NCI-H69 (cell line): Measurements from ENCODE around the gene PRR13.
"Not testable (repeated sequence)": the region's sequence is repeated elsewhere in the genome, so short reads cannot be mapped to it uniquely, and the experiment has no call there.

Experiments
- DNase-seq: peaks from one replicate; lab custom pipeline; 2025; lab: John Stamatoyannopoulos, UW

The PRR13 gene

GRCh38 chr12:53468282-53468681 is 26.7 kb downstream of the PRR13 start:
- DNase-seq, result no peak

- DNase-seq, result no peak
Measured at GRCh38 chr12:53472056-53472582, 30.6 kb downstream of the PRR13 start.

GRCh38 chr12:53474077-53474476 is 32.5 kb downstream of the PRR13 start:
- no peak for DNase-seq

GRCh38 chr12:53474819-53475218 is 33.3 kb downstream of the PRR13 start:
- DNase-seq, result no peak

GRCh38 chr12:53476769-53477209 is 35.3 kb downstream of the PRR13 start:
- peak; percentile 54 for DNase-seq

GRCh38 chr12:53478865-53479264 is 37.3 kb downstream of the PRR13 start:
- DNase-seq, result no peak

GRCh38 chr12:53479331-53479730 is 37.8 kb downstream of the PRR13 start:
- no peak for DNase-seq

- DNase-seq, result no peak
Measured at GRCh38 chr12:53480491-53481442, 39.2 kb downstream of the PRR13 start.

- DNase-seq, result not testable (repeated sequence)
Measured at GRCh38 chr12:53481458-53481857, 39.9 kb downstream of the PRR13 start.

GRCh38 chr12:53481939-53482586 is 40.5 kb downstream of the PRR13 start:
- DNase-seq, result peak; percentile 31

- no peak for DNase-seq
Measured at GRCh38 chr12:53482626-53483168, 41.2 kb downstream of the PRR13 start.

GRCh38 chr12:53483225-53483978 is 41.9 kb downstream of the PRR13 start:
- DNase-seq, result no peak

GRCh38 chr12:53483979-53484377 is 42.4 kb downstream of the PRR13 start:
- DNase-seq, result no peak

- no peak for DNase-seq
Measured at GRCh38 chr12:53484686-53485575, 43.4 kb downstream of the PRR13 start.

- DNase-seq, result no peak
Measured at GRCh38 chr12:53485955-53486735, 44.6 kb downstream of the PRR13 start.

- DNase-seq, result no peak
Measured at GRCh38 chr12:53486736-53487487, 45.4 kb downstream of the PRR13 start.

- DNase-seq, result no peak
Measured at GRCh38 chr12:53489242-53489864, 47.8 kb downstream of the PRR13 start.

- peak; percentile 79 for DNase-seq
Measured at GRCh38 chr12:53492188-53492587, 50.7 kb downstream of the PRR13 start.
